ENCODE data around the gene DBET.
"Not testable (repeated sequence)": the region's sequence is repeated elsewhere in the genome, so short reads cannot be mapped to it uniquely, and the experiment has no call there.

The DBET gene

GRCh38 chr4:190064342-190064741, at the start of gene DBET:
Gene DBET (plus strand): TSS chr4:190064502.
- not testable (repeated sequence) for DNase-seq (ENCODE audit: low read depth in 2 of 2)

DNA sequence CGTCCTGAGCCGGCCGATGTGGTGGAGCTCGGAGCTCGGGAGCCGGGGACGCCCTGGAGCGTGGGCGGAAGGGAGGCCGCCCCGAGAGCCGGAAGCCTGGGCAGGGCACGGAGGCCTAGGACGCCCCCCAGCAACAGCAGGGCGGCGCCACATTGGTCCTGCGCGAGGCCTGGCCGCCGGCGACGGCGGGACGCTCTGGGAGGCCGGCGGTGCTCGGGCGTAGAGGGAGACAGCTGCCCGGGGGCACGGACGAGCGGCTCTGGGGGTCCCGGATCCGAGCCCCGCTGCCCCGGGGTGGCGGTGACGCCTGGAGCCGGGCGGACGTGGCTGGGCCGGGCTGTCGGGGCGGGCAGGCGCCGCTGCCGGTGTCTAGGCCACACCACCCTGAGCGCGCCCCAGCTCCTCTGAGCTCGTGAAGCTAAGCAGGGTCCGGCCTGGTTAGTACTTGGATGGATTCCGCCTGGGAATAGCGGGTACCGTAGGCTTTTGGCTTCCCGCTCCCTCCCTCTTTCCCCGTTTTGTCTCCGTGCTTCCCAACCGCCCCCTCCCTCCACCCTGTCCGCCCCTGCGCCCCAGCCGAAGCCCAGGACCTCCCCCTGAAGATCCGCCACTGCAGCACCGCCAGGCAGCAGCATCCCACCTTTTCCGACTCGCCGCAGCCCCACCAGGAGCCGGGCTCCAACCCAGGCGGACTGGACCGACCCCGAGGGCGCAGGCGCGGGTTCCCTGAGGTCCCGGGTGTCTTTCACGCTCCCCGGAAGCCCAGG, 49.3 kb upstream of the DBET start:
- DNase-seq (ENCODE audit: low read depth in 2 of 2): no peak

DNA sequence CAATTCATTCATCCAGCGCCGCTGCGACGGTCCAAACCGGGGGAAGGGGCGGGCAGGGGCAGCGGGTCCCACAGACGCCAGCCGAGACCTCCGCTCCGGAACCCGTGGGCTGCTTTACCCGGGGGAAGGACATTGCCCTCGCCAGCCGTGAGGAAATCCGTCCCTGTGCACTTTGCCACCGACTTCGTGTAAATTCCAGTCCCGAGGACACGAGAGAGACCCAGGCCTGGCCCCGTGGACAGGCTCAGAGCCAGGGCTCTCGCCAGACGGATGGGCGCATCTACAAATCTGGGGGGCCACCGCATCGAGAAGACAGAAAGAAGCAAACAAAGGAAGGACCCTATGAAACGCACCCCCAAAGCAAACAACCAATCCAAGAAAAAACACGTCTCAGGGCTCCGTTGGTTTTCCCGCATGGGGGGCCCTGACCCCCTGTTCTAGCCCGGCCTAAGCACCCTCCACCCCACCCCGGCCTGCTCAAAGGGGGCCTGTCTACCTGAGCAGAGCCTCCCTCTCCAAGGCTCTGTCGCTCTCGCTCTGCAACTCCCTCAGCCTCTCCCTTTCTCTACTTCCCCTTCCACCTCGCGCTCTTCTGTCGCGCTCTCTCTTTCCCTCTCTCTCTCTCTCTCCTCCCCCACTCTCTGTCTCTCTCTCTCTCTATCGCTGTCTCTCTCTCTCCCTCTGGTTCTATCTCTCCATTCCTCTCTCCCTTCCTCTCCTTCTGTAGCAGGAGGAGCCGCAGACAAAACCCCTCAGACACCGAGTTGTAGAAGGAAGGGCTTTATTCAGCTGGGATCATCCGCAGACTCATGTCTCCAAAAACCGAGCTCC, 48.5 kb upstream of the DBET start:
- DNase-seq (ENCODE audit: low read depth in 2 of 2): no peak

DNA sequence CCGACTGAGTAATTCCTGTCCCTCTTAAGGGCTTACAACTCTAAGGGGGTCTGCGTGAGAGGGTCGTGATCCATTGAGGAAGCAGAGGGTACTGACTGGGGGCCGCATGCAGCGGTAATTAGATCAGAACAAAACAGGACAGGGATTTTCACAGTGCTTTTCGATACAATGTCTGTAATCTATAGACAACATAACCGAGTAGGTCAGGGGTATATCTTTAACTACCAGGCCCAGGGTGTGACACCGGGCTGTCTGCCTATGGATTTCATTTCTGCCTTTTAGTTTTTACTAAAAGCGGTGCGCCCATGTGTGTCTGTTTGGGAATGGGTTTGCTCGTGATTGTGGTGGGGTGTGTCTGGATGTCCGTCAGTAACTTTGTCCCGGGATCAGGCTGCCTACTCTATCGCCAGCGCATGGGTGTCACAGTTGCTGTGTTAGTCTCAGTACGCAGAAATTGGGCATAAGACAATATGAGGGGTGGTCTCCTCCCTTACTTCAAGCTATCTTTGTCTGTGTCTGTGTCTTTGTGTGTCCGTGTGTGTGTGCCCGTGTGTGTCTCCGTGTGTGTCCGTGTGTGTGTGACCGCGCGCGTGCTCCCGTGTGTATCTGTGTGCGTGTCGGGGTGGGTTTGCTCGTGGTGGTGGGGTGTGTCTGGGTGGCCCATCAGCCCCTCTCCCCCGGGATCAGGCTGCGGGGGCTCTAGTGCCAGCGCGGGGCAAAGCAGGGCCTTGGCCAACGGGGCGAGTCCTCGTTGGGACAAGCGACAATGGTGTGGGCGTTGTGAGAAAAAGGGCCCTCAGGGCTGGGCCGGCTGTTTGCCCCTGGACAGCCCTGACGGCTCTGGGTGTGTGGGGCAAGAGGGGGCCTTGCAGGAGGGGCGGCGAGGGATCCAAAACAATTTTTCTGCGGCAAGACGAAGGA, 47.7 kb upstream of the DBET start:
- DNase-seq (ENCODE audit: low read depth in 2 of 2): no peak

DNA sequence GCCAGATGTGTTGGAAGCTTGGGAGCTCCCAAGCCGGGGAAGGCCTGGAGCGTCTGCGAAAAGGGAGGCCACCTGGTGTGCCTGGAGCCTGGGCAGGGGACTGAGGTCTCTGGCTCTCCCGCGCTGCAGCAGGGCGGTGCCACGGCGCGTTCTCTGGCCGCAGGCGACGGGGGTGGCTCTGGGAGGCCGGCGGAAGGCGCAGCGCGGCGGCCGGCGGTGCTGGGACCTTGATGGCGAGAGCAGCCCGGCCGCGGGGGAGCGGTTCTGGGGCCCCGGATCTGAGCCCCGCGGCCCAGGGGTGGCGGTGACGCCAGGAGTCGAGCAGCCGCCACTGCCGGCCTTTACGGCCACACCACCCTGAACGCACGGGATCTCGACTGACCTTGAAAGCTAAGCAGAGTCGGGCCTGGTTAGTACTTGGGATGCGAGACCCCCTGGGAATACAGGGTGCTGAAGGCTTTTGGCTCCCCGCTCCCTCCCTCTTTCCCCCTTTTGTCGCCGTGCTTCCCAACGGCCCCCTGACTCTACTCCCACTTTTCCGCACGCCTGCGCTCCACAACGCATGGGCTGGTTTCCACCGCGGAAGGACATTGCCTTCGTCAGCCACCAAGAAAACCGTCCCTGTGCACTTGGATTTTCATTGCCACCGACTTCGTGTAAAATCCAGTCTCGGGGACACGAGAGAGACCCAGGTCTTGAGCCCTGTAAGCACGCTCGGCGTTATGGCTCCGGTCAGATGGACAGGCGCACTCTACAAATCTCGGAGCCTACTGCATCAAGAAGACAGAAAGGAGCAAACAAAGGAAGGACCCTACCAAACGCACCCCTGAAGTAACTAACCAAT, 46.7 kb upstream of the DBET start:
- DNase-seq (ENCODE audit: low read depth in 2 of 2): no peak

DNA sequence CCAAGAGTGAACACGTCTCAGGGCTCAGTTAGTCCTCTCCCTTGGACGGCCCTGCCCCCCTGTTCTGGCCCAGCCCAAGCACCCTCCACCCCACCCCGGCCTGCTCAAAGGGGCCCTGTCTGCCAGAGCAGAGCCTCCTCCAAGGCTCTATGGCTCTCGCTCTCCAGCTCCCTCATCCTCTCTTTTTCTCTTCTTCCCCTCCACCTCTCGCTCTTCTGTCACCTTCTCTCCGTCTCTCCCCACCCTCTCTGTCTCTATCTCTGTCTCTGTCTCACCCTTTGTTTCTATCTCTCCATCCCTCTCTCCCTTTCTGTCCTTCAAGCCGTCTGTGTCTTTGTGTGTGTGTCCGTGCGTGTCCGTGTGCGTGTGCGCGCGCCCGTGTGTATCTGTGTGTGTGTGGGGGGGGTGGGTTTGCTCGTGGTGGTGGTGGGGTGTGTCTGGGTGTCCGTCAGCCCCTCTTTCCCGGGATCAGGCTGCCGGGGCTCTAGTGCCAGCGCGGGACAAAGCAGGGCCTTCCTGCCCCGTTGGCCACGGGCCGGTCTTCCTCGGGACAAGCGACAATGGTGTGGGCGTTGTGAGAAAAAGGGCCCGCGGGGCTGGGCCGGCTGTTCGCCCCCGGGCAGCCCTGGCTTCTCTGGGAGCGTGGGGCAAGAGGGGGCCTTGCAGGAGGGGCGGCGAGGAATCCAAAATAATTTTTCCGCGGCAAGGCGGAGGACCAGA, 45.9 kb upstream of the DBET start:
- DNase-seq (ENCODE audit: low read depth in 2 of 2): no peak

DNA sequence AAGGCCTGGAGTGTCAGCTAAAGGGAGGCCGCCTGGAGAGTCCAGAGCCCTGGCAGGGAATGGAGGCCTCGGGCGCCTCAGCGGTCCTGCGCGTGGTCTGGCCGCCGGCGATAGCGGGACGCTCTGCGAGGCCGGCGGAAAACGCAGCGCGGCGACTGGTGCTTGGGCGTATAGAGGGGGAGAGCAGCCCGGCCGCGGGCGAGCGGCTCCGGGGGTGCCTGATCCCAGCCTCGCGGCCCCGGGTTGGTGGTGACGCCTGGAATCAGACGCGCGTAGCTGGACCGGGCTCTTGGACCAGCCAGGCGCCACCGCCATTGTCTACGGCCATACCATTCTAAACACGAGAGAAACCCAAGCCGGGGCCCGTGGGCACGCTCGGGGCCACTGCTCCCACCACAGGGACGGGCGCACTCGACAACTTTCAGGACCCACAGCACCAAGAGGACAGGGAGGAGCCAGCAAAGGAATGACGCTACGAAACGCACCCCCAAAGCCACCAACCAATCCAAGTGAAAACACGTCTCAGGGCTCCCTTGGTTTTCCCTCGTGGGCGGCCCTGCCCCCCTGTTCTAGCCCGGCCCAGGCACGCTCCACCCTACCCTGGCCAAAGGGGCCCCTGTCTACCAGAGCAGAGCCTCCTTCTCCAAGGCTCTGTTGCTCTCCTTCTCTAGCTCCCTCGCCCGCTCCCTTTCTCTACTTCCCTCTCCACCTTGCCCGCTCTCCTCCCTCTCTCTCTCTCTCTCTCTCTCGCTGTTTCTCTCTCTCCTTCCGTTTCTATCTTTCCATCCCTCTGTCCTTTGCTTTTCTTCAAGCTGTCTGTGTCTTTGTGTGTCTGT, 45.1 kb upstream of the DBET start:
- DNase-seq (ENCODE audit: low read depth in 2 of 2): no peak

- DNase-seq (ENCODE audit: low read depth in 2 of 2): not testable (repeated sequence)
These were observed 44.3 kb upstream of the DBET start for GRCh38 chr4:190019859-190020463.

GRCh38 chr4:190020790-190021717, 43.2 kb upstream of the DBET start:
- DNase-seq (ENCODE audit: low read depth in 2 of 2): no peak

DNA sequence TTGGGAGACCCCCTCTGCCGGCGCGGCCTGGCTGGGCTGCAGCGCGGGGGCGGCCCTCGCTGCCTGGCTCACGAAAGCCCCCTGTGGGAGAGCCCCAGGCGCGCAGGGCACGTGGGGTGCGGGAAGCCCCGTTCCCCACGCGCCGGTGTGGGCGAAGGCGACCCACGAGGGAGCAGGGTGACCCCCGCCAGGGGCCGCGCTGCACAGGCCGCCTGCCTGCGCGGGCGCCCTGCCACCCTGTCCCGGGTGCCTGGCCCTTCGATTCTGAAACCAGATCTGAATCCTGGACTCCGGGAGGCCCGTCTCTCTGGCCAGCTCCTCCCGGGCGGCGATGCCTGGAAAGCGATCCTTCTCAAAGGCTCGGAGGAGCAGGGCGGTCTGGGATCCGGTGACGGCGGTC, 42.3 kb upstream of the DBET start:
- not testable (repeated sequence) for DNase-seq (ENCODE audit: low read depth in 2 of 2)

GRCh38 chr4:190022614-190023281, 41.6 kb upstream of the DBET start:
- DNase-seq (ENCODE audit: low read depth in 2 of 2): not testable (repeated sequence)

DNA sequence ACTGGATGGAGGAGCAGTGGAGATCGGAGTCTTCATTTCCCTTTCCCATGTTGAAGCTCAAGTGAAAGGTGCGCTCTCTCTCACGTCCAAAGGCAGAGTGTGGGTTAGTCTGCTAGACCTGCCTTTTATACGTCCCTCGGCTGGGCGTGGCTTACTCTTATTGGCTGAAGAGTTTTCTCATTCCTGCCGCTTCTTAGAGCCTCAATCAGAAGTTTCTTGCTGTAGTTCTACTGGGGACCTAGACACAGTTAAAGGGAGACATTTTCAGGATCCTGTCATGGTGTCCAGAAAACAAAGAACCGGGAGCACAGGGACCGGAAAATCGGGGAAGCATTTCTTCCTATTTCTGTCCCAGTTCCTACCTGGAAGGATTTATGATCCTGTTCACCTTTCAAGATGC, 37.1 kb upstream of the DBET start, which contains the start of gene FRG2:
FRG2 (minus strand) TSS at position 101 of the 400 bp plus-strand sequence; CDS start at position 49, 52 bp downstream.
- not testable (repeated sequence) for DNase-seq (ENCODE audit: low read depth in 2 of 2)

GRCh38 chr4:190031264-190031663, 33.0 kb upstream of the DBET start:
- DNase-seq (ENCODE audit: low read depth in 2 of 2): not testable (repeated sequence)

GRCh38 chr4:190037704-190038388, 26.5 kb upstream of the DBET start:
- DNase-seq (ENCODE audit: low read depth in 2 of 2): not testable (repeated sequence)

GRCh38 chr4:190040873-190041272, 23.4 kb upstream of the DBET start:
- not testable (repeated sequence) for DNase-seq (ENCODE audit: low read depth in 2 of 2)

DNA sequence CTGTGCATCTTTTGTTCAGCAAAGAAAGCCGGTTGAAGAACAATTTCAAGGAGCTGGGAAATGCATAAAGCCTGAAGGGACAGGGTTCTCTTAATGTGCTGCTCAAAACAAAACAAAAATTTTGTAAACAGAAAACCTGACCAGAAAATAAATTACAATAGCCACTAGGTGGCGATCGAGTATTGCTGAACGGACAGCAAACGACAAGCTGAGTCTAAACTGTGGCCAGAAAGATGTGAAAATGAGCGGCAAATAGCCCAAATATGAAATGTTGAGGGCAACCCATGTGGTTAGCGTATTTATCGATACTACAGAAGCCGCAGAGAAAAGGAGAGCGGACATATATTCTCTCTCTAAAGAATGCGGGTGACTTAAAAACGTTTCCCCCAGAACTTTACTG, 16.7 kb upstream of the DBET start:
- not testable (repeated sequence) for DNase-seq (ENCODE audit: low read depth in 2 of 2)
